Measurements from ENCODE around the gene RAB11FIP4.

Gene RAB11FIP4

DNA sequence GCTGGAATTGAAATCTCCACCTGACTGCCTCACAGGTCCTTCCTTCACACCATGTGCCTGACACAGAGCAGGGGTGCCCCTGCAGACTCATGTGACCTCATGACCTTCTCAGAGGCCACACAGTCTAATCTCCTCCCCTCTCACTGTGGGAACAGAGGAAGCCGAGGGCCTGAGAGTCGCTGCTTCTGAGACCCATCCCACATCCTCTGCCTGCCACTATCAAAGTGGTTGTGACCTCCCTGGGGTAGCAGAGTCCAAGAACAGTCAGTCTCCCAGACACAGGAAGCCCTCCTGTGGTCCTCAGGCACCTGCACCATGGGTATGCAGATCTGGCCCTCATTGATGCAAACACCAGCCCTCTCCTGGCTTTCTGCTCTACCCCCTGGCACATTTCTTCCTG is 78.5 kb downstream of the RAB11FIP4 start:
- Histone ChIP-seq H2AFZ (ENCODE audit: low read depth, low read length) (no peak overlapping the region), H3K9me3 (ENCODE audit: low read length) (no peaks in the 10 kb centered on the region), H3K27me3 (ENCODE audit: insufficient read depth, low read length) (no peaks in the 10 kb centered on the region), H3K4me1 (ENCODE audit: insufficient read depth, low read length) (peaks cover 18% of the 10 kb centered on the region), H3K4me3 (ENCODE audit: low read length) (no peak overlapping the region), H3K36me3 (ENCODE audit: insufficient read depth, low read length) (no peaks in the 10 kb centered on the region)

DNA sequence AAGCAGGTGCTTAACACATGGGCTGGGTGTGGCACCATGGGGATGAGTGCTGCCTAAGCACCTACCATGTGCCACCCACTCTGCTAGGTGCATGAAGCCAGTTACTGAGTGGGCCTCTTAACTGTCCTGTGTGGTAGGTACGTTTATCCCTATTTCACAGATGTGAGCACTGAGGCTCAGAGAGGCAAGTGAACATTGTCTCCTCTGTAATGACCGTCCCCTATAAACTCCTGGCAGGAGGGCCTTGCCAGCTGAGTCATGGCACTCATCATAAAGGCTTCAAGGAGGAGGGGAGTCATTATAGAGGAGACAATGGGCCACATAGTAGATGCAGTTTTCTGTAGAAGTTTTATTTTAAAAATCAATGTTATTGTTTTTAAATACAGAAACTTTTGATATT is 79.1 kb downstream of the RAB11FIP4 start:
- Histone ChIP-seq H3K9me3 (ENCODE audit: low read length) (no peaks in the 10 kb centered on the region), H3K4me1 (ENCODE audit: insufficient read depth, low read length) (peaks cover 18% of the 10 kb centered on the region)

DNA sequence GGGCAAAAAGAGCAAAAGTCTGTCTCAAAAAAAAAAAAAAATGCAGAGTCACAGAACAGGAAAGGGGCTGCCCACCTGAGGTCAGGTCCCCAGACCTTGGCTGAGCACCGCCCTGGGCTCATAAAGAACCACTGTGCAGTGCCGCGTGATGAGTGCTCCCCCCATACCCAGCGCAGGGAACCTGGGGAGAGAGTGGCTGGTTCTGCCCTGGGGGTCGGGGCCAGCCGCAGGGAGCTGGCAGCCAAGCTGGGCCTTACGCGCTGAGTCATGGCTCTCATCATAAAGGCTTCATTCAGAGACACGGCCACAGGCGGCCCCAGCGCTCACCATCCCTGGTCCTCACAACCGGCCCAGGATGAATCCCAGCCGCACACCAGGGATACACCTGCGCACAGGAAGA is 80.7 kb downstream of the RAB11FIP4 start:
- no peaks in the 10 kb centered on the region for H3K27me3 ChIP-seq (ENCODE audit: insufficient read depth, low read length)
- no peak overlapping the region for H3K4me3 ChIP-seq (ENCODE audit: low read length)
- H3K9me3 ChIP-seq (ENCODE audit: low read length), result no peaks in the 10 kb centered on the region
- H3K4me1 ChIP-seq (ENCODE audit: insufficient read depth, low read length), result peaks cover 18% of the 10 kb centered on the region
- H3K36me3 ChIP-seq (ENCODE audit: insufficient read depth, low read length), result no peaks in the 10 kb centered on the region
- no peak overlapping the region for H2AFZ ChIP-seq (ENCODE audit: low read depth, low read length)

More for the DNA sequence above, 79.1 kb downstream of the RAB11FIP4 start:
- H3K36me3 ChIP-seq (ENCODE audit: insufficient read depth, low read length), result no peaks in the 10 kb centered on the region
- no peak overlapping the region for H3K4me3 ChIP-seq (ENCODE audit: low read length)
- no peaks in the 10 kb centered on the region for H3K27me3 ChIP-seq (ENCODE audit: insufficient read depth, low read length)
- H2AFZ ChIP-seq (ENCODE audit: low read depth, low read length), result no peak overlapping the region

DNA sequence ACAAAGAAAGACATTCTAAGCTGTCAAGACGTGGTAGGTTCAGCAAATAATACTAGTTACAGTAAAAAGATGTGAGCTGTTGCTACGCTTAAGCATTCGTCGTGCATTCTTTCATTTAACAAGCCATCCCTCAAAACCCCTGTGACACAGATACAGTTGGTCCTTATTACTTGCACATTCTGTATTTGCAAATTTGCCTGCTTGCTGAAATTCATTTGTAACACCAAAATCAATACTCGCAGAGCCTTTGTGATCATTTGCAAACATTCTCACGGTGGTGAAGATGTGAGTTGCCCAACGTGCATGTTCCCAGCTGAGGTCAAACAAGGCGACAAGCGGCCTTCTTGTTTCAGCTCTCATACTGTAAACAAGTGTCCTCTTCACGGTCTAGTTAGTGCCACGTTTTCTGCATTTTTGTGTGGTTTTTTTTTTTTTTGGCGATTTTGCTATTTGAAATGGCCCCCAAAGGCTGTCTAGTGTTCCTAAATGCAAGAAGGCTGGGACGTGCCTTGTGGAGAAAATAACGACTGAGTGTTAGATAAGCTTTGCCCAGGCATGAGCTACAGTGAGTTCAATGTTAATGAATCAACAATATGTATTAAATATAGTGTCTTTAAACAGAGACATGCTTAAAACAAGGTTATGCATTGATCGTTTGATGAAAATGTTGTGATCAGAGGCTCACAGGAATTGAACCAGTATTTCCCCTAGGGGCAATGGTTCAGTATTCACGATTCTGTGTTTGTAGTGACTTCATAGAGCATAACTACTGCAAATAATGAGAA is 84.1 kb downstream of the RAB11FIP4 start:
- Histone ChIP-seq H3K36me3 (ENCODE audit: insufficient read depth, low read length) (no peaks in the 10 kb centered on the region), H3K4me3 (ENCODE audit: low read length) (no peak overlapping the region), H3K4me1 (ENCODE audit: insufficient read depth, low read length) (no peaks in the 10 kb centered on the region), H3K27me3 (ENCODE audit: insufficient read depth, low read length) (peaks cover 8% of the 10 kb centered on the region), H2AFZ (ENCODE audit: low read depth, low read length) (no peak overlapping the region), H3K9me3 (ENCODE audit: low read length) (no peaks in the 10 kb centered on the region)

DNA sequence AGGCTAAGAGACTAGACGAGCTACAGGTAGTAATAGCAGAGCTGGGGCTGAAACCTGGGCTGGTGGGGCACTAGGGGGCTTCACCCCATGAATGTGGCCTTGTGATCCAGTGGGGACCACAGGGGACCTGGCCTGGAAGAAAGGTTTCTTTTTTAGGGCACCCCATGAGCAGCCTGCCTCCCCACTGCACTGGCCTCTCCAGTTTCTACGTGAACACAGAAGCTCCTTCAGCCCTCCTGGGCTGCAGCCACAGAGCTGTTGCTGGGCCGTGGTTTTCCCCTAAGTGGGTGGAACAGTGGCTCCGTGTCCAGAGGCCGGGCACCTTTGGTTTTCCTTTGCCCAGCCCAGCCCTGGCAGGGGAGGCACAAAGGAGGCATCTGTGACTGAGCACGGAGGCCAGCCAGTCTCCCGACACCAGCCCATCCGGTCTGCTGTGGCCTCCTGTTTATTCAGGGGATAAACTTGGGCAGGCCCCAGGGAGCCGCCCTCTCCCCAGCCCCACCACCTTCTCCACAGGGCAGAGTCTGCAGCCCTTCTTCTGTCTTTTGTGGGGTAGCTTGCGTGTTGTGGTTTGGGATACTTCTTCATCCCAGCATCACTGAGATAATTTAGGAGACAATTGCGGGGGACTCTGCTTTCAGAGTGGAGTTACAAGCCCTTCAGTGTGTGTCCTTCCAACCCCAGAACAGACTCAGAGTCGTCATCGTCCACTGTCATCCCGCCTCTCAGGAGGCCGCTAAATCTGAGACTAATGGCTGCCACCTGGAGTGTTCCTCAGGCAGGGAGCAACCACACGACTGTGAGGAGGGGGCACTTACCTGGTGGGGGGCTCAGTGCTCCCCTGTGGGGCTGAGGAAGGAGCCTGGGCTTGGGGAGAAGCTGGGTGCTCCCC is 85.3 kb downstream of the RAB11FIP4 start:
- no peaks in the 10 kb centered on the region for H3K9me3 ChIP-seq (ENCODE audit: low read length)
- H3K36me3 ChIP-seq (ENCODE audit: insufficient read depth, low read length), result no peaks in the 10 kb centered on the region
- peaks cover 13% of the 10 kb centered on the region for H3K27me3 ChIP-seq (ENCODE audit: insufficient read depth, low read length)
- H3K4me1 ChIP-seq (ENCODE audit: insufficient read depth, low read length), result no peaks in the 10 kb centered on the region
- H2AFZ ChIP-seq (ENCODE audit: low read depth, low read length), result no peak overlapping the region
- no peak overlapping the region for H3K4me3 ChIP-seq (ENCODE audit: low read length)

DNA sequence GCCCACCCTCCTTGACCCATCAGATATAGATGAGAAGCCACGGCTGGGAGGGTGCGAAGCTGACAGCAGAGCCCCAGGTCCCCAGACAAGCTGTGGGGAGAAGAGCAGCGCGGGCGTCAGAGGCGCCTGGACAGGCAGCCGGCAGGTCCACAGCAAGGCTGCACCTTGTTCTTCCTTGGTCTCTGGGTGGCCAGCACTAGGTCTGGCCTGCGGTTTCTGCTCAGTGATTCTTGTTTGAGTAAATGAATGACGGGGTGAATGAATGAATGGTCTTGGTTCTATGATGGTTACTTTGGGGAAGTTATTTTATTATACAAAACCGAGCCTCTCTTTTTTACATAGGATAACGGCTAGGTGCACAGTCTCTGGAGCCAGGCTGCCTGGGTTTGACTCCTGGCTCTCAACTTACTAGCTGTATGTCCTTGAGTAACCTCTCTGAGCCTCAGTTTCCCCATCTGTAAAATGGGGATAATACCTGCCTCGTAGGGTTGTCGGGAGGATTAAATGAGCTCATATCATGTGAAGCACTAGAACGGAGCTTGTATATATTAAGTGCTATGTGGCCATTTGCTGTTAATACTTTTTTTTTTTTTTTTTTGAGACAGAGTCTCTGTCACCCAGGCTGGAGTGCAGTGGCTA is 86.1 kb downstream of the RAB11FIP4 start:
- Histone ChIP-seq H3K4me1 (ENCODE audit: insufficient read depth, low read length) (no peaks in the 10 kb centered on the region), H3K4me3 (ENCODE audit: low read length) (no peak overlapping the region), H3K27me3 (ENCODE audit: insufficient read depth, low read length) (peaks cover 14% of the 10 kb centered on the region), H3K36me3 (ENCODE audit: insufficient read depth, low read length) (no peaks in the 10 kb centered on the region), H3K9me3 (ENCODE audit: low read length) (no peaks in the 10 kb centered on the region), H2AFZ (ENCODE audit: low read depth, low read length) (no peak overlapping the region)

DNA sequence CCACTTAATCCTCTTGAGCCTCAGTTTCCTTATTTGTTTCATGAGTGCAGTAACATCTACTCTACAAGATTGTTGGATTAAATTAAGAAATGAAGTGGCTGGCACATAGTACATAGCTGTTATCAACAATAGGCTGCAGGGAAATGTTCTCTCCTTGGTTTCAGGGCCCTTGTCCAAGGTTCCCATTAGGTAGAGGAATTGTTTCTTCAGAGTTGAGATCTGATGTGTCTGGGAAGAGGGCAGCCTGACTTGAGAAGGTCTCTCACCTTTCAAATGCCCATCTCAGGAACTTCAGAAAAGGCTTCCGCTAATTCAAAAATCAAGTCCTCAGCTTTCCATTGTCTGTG is 87.6 kb downstream of the RAB11FIP4 start:
- no peaks in the 10 kb centered on the region for H3K36me3 ChIP-seq (ENCODE audit: insufficient read depth, low read length)
- H3K4me3 ChIP-seq (ENCODE audit: low read length), result no peak overlapping the region
- H3K4me1 ChIP-seq (ENCODE audit: insufficient read depth, low read length), result no peaks in the 10 kb centered on the region
- H3K9me3 ChIP-seq (ENCODE audit: low read length), result no peaks in the 10 kb centered on the region
- H2AFZ ChIP-seq (ENCODE audit: low read depth, low read length), result no peak overlapping the region
- peaks cover 14% of the 10 kb centered on the region for H3K27me3 ChIP-seq (ENCODE audit: insufficient read depth, low read length)

DNA sequence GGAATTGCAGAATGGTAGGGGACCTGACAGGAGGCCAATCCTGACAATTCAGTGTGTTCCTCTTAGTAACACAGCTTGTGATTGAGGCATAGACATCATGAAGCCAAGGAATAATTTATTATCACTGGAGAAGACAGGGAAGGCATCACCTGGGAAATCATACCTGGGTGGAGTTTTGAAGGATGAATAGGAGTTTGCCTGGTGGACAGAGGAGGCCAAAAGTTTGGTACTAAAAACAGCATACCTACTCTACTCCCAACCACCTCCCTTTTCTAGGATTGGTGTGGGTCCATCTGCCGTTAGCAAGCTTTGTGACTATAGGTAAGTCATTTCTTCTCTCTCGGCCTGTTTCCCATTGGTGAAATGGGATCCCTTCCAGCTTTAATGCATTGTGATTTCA is 88.0 kb downstream of the RAB11FIP4 start:
- H2AFZ ChIP-seq (ENCODE audit: low read depth, low read length), result no peak overlapping the region
- H3K9me3 ChIP-seq (ENCODE audit: low read length), result no peaks in the 10 kb centered on the region
- no peak overlapping the region for H3K4me3 ChIP-seq (ENCODE audit: low read length)
- peaks cover 14% of the 10 kb centered on the region for H3K27me3 ChIP-seq (ENCODE audit: insufficient read depth, low read length)
- no peaks in the 10 kb centered on the region for H3K4me1 ChIP-seq (ENCODE audit: insufficient read depth, low read length)
- no peaks in the 10 kb centered on the region for H3K36me3 ChIP-seq (ENCODE audit: insufficient read depth, low read length)

DNA sequence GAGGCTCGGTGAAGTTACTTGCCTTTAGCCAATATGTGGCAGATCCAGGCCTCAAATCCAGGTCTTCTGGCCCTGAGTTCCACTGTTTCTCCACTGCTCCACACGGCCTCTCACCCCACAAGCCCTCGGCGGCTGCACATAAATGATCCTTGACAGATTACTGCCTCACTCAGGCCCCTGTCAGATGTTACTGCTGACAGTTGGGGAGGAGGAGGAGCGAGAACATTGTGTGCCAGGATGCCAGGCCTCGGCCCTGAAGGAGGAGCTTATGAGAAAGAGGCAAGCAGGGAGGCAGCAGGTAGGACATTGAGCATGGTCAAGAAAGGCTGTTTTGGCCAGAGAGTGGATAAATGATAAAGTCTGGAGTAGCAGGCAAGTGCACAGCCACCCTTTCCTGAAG is 88.6 kb downstream of the RAB11FIP4 start:
- no peak overlapping the region for H3K4me3 ChIP-seq (ENCODE audit: low read length)
- H3K4me1 ChIP-seq (ENCODE audit: insufficient read depth, low read length), result no peaks in the 10 kb centered on the region
- H3K36me3 ChIP-seq (ENCODE audit: insufficient read depth, low read length), result no peaks in the 10 kb centered on the region
- peaks cover 18% of the 10 kb centered on the region for H3K27me3 ChIP-seq (ENCODE audit: insufficient read depth, low read length)
- H2AFZ ChIP-seq (ENCODE audit: low read depth, low read length), result no peak overlapping the region
- H3K9me3 ChIP-seq (ENCODE audit: low read length), result no peaks in the 10 kb centered on the region

DNA sequence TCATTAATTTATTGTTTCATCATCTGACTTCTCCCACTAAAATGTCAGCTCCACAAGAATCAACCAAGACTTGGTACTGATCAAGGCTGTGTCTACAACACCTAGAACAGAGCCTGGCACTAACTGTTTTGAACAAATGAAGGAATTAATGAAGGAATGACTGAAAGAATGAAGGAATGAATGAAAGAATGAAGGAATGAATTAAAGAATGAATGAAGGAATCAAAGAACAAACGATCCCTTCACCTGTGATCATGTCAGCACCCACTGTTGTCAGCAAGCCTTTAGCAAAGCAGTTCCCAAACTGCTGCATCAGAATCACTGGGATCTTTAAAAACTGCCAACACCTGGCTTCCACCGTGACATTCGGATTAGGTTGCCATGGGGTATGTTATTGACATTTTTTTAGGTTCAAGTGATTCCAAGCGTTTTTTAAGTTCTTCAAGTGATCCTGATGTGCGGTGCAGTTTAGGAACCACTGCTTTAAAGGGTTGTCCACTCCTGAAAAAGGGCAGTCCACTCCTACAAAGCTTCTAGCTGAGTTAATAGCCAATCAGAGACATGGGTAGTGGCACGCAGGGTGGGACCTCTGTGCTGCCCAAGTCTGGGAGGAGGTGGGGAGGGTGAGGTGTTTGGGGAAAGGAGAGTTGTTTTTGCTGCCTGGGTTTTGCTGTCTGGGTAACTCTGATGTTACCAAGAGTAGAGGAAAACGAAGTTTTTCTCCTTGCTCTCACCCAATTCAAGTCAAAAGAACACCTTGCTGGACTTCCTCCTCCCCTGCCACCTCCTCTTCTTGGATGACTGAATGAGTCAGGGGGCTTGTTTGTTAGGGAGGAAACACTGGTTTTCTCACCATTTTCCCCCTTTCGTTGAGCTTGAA is 89.7 kb downstream of the RAB11FIP4 start:
- Histone ChIP-seq H2AFZ (ENCODE audit: low read depth, low read length) (no peak overlapping the region), H3K36me3 (ENCODE audit: insufficient read depth, low read length) (no peaks in the 10 kb centered on the region), H3K9me3 (ENCODE audit: low read length) (no peaks in the 10 kb centered on the region), H3K4me3 (ENCODE audit: low read length) (no peak overlapping the region), H3K4me1 (ENCODE audit: insufficient read depth, low read length) (no peaks in the 10 kb centered on the region), H3K27me3 (ENCODE audit: insufficient read depth, low read length) (peaks cover 19% of the 10 kb centered on the region)

DNA sequence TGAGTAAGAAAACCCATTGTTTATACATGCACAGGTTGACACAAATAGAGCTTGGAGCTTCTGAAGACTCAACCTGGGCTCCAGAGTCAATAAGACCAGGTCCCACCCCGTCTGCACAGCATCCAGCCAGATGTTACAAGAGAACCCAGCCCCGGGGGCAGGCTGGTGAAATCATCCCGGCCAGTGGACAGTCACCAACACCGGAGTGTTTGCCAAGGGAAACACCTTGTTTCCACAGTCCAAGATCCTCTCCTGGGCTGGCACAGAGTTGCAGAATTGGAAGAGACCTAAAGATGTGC is 90.3 kb downstream of the RAB11FIP4 start:
- Histone ChIP-seq H3K4me3 (ENCODE audit: low read length) (no peak overlapping the region), H3K36me3 (ENCODE audit: insufficient read depth, low read length) (no peaks in the 10 kb centered on the region), H3K9me3 (ENCODE audit: low read length) (no peaks in the 10 kb centered on the region), H3K27me3 (ENCODE audit: insufficient read depth, low read length) (peaks cover 25% of the 10 kb centered on the region), H2AFZ (ENCODE audit: low read depth, low read length) (no peak overlapping the region), H3K4me1 (ENCODE audit: insufficient read depth, low read length) (no peaks in the 10 kb centered on the region)

DNA sequence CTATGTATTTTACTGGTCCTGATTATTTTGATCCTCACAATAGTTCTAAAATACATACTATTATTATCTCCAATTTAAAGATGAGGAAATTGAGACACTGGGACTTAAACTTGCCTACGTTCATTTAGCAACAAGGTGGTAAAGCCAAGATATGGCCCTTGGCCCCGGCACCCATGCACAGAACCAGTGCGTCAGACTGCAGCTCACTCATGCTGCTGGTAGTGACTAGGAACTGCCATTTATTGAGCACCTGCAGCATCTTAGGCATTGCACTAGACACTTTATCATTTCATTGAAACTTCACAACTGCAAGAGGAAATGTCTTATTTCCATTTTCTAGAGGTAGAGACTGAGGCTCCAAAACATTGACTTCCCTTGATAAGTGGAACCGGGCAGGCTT is 93.3 kb downstream of the RAB11FIP4 start:
- H3K4me3 ChIP-seq (ENCODE audit: low read length), result no peak overlapping the region
- peaks cover 43% of the 10 kb centered on the region for H3K27me3 ChIP-seq (ENCODE audit: insufficient read depth, low read length)
- no peaks in the 10 kb centered on the region for H3K36me3 ChIP-seq (ENCODE audit: insufficient read depth, low read length)
- no peak overlapping the region for H2AFZ ChIP-seq (ENCODE audit: low read depth, low read length)
- H3K4me1 ChIP-seq (ENCODE audit: insufficient read depth, low read length), result peaks cover 3% of the 10 kb centered on the region
- no peaks in the 10 kb centered on the region for H3K9me3 ChIP-seq (ENCODE audit: low read length)

All from neuron (in vitro differentiated cells).